Measurements from ENCODE around the gene DGKD.
"Not testable (repeated sequence)": the region's sequence is repeated elsewhere in the genome, so short reads cannot be mapped to it uniquely, and the experiment has no call there.

DGKD gene

GRCh38 chr2:233358947-233359346 is 4.7 kb downstream of the DGKD start:
- no peak overlapping the region for H3K4me3 ChIP-seq (ENCODE audit: low read depth, low read length)

GRCh38 chr2:233359823-233360222 is 5.5 kb downstream of the DGKD start:
- H3K4me3 ChIP-seq (ENCODE audit: low read depth, low read length): no peak overlapping the region

GRCh38 chr2:233360771-233361176 is 6.5 kb downstream of the DGKD start:
- no peak overlapping the region for H3K4me3 ChIP-seq (ENCODE audit: low read depth, low read length)

- H3K4me3 ChIP-seq (ENCODE audit: low read depth, low read length): no peak overlapping the region
Observed at GRCh38 chr2:233361297-233361696, 7.0 kb downstream of the DGKD start.

GRCh38 chr2:233362742-233363141 is 8.4 kb downstream of the DGKD start:
- H3K4me3 ChIP-seq (ENCODE audit: low read depth, low read length): no peak overlapping the region

- no peak overlapping the region for H3K4me3 ChIP-seq (ENCODE audit: low read depth, low read length)
Observed at GRCh38 chr2:233363744-233364235, 9.5 kb downstream of the DGKD start.

GRCh38 chr2:233365861-233366520 is 11.7 kb downstream of the DGKD start:
- H3K4me3 ChIP-seq (ENCODE audit: low read depth, low read length): no peak overlapping the region

GRCh38 chr2:233367586-233367985 is 13.3 kb downstream of the DGKD start:
- no peak overlapping the region for H3K4me3 ChIP-seq (ENCODE audit: low read depth, low read length)

- H3K4me3 ChIP-seq (ENCODE audit: low read depth, low read length): no peak overlapping the region
Observed at GRCh38 chr2:233368756-233369155, 14.5 kb downstream of the DGKD start.

GRCh38 chr2:233369462-233369861 is 15.2 kb downstream of the DGKD start:
- no peak overlapping the region for H3K4me3 ChIP-seq (ENCODE audit: low read depth, low read length)

GRCh38 chr2:233369897-233370685 is 15.8 kb downstream of the DGKD start:
- H3K4me3 ChIP-seq (ENCODE audit: low read depth, low read length): no peak overlapping the region

GRCh38 chr2:233371641-233372040 is 17.3 kb downstream of the DGKD start:
- no peak overlapping the region for H3K4me3 ChIP-seq (ENCODE audit: low read depth, low read length)

GRCh38 chr2:233372855-233373254 is 18.6 kb downstream of the DGKD start:
- H3K4me3 ChIP-seq (ENCODE audit: low read depth, low read length): no peak overlapping the region

- no peak overlapping the region for H3K4me3 ChIP-seq (ENCODE audit: low read depth, low read length)
Observed at GRCh38 chr2:233373316-233373715, 19.0 kb downstream of the DGKD start.

- H3K4me3 ChIP-seq (ENCODE audit: low read depth, low read length): not testable (repeated sequence)
Observed at GRCh38 chr2:233374776-233375175, 20.5 kb downstream of the DGKD start.

GRCh38 chr2:233375490-233376314 is 21.4 kb downstream of the DGKD start:
- no peak overlapping the region for H3K4me3 ChIP-seq (ENCODE audit: low read depth, low read length)

- H3K4me3 ChIP-seq (ENCODE audit: low read depth, low read length): no peak overlapping the region
Observed at GRCh38 chr2:233379034-233379433, 24.7 kb downstream of the DGKD start.

- no peak overlapping the region for H3K4me3 ChIP-seq (ENCODE audit: low read depth, low read length)
Observed at GRCh38 chr2:233379441-233379840, 25.1 kb downstream of the DGKD start.

GRCh38 chr2:233380132-233380895 is 26.0 kb downstream of the DGKD start:
- no peak overlapping the region for H3K4me3 ChIP-seq (ENCODE audit: low read depth, low read length)

GRCh38 chr2:233380995-233381637 is 26.8 kb downstream of the DGKD start:
- no peak overlapping the region for H3K4me3 ChIP-seq (ENCODE audit: low read depth, low read length)
